ENCODE measurements around the gene MMGT1. TPM values are rescaled to one million over a fixed set of nuclear protein-coding genes. Genes with fewer than 3 reads are reported as not detected.

The MMGT1 gene
- total and polyA plus RNA-seq, 5 donors: 7.0 to 29.5 (median 26.4) TPM

GRCh38 chrX:135984256-135984655 is 10.5 kb upstream of the MMGT1 start:
- ATAC-seq (no peak), DNase-seq (no peak)
- Histone ChIP-seq H3K9me3 (ENCODE audit: control insufficient read depth, low read length) (no peaks in the 10 kb centered on the region), H3K4me1 (ENCODE audit: control insufficient read depth, insufficient read depth, low read length) (no peaks in the 10 kb centered on the region), H3K4me3 (ENCODE audit: low read length) (peak overlapping the region; percentile 84), H3K27me3 (ENCODE audit: control insufficient read depth, insufficient read depth) (no peaks in the 10 kb centered on the region), H3K27ac (ENCODE audit: low read length) (no peak overlapping the region)
- 38% methylated on average over 2 of the region's 2 CpGs for WGBS
- intact Hi-C loops (cut with DNase I): no loop called here

DNA sequence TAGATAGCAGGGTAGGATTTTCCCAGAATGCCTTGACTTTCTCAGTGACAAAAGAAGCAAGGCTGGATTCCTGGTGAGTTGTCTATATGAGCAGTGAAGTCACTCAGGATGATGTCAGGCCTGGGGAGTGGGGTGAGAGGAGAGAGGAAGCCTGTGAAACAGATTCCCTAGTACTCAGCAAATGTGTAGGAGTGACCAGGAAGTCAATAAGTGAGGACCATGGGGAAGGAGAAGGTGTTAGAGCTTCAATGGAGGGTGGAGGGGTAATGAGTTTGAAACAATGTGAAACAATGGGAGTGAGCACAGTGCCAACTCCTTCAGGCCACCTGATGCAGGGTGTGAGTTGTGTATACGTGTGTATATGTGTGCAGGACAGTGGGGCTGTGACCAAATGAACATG is 9.1 kb upstream of the MMGT1 start:
- H3K4me3 ChIP-seq (ENCODE audit: low read length): no peak overlapping the region
- 70% methylated on average over 1 of the region's 1 CpG for WGBS
- no peaks in the 10 kb centered on the region for H3K9me3 ChIP-seq (ENCODE audit: control insufficient read depth, low read length)
- no peak overlapping the region for H3K27ac ChIP-seq (ENCODE audit: low read length)
- H3K4me1 ChIP-seq (ENCODE audit: control insufficient read depth, insufficient read depth, low read length): no peaks in the 10 kb centered on the region
- H3K27me3 ChIP-seq (ENCODE audit: control insufficient read depth, insufficient read depth): no peaks in the 10 kb centered on the region
- intact Hi-C loops (cut with DNase I): no loop called here
- no peak for ATAC-seq
- DNase-seq: peak in 1 of 3 donors; percentile 24

DNA sequence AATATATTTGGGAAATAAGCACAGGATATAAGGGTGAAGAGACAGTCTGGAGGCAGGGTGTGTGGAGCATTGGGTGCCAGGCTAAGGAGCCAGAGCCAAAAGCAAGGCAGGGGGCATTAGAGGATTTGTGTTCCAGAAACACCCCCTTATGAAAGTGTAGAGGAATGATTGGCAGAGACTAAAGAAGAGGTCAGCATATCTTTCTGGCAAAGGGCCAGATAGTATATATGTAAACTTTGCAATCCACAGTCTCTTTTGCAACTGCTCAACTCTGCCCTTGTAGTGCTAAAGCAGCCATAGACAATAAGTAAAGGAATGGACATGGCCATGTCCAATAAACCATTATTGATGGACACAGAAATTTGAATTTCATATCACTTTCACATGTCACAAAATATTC is 7.9 kb upstream of the MMGT1 start:
- no peaks in the 10 kb centered on the region for H3K9me3 ChIP-seq (ENCODE audit: control insufficient read depth, low read length)
- no peaks in the 10 kb centered on the region for H3K27me3 ChIP-seq (ENCODE audit: control insufficient read depth, insufficient read depth)
- H3K4me1 ChIP-seq (ENCODE audit: control insufficient read depth, insufficient read depth, low read length): no peaks in the 10 kb centered on the region
- no peak for DNase-seq
- H3K27ac ChIP-seq (ENCODE audit: low read length): no peak overlapping the region
- intact Hi-C loops (cut with DNase I): no loop called here
- ATAC-seq: no peak
- no peak overlapping the region for H3K4me3 ChIP-seq (ENCODE audit: low read length)

GRCh38 chrX:135981010-135981409 is 7.2 kb upstream of the MMGT1 start:
- Histone ChIP-seq H3K9me3 (ENCODE audit: control insufficient read depth, low read length) (no peaks in the 10 kb centered on the region), H3K27ac (ENCODE audit: low read length) (no peak overlapping the region), H3K4me3 (ENCODE audit: low read length) (no peak overlapping the region), H3K4me1 (ENCODE audit: control insufficient read depth, insufficient read depth, low read length) (no peaks in the 10 kb centered on the region), H3K27me3 (ENCODE audit: control insufficient read depth, insufficient read depth) (no peaks in the 10 kb centered on the region)
- intact Hi-C loops (cut with DNase I): no loop called here
- ATAC-seq (no peak), DNase-seq (no peak)
- WGBS: 64% methylated on average over 5 of the region's 5 CpGs

DNA sequence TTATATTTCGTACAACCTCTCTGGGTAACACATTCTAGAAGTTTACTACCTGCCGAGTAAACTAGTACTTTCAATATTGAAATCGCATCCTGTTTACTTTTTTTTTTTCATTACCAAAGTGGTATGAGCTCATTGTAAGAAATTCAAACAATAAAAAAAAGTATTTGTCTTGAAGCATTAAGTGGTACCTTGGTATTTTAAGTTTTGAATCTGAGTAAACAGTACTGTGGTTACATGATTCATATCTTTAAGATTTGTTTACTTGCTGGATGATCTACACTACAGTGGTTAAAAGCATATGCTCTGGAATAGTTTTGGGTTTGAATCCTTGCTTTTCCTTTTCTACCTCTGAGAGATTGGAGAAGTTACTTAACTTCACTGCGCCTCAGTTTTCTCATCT is 3.8 kb upstream of the MMGT1 start:
- WGBS: 72% methylated on average over 4 of the region's 4 CpGs
- no peak for ATAC-seq

DNA sequence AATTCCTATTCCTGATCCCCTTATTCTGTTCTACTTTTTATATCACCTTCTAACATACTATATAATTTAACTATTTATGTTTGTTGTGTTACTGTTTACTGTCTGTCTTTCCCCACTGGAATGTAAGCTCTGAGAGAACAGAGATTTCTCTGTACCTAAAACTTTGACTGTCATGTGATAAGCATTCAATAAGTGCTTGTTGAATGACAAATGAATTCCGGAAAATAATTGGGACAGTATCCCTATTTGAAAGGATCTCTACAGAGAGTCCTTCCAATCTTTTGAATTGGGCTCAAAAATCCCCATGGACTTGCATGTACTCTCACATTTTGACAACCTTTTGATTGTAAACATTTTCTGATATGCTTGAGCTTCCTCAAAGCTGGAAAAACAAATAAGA is 1.6 kb upstream of the MMGT1 start:
- Histone ChIP-seq H3K27me3 (ENCODE audit: control insufficient read depth, insufficient read depth) (no peaks in the 10 kb centered on the region), H3K4me3 (ENCODE audit: low read length) (no peak overlapping the region), H3K9me3 (ENCODE audit: control insufficient read depth, low read length) (no peaks in the 10 kb centered on the region), H3K4me1 (ENCODE audit: control insufficient read depth, insufficient read depth, low read length) (no peaks in the 10 kb centered on the region), H3K27ac (ENCODE audit: low read length) (no peak overlapping the region)
- DNase-seq (no peak), ATAC-seq (no peak)
- intact Hi-C loops (cut with DNase I): no loop called here
- 80% methylated on average over 1 of the region's 1 CpG for WGBS

More for the DNA sequence above, 3.8 kb upstream of the MMGT1 start:
- intact Hi-C loops (cut with DNase I): no loop called here
- Histone ChIP-seq H3K27me3 (ENCODE audit: control insufficient read depth, insufficient read depth) (no peaks in the 10 kb centered on the region), H3K27ac (ENCODE audit: low read length) (no peak overlapping the region), H3K9me3 (ENCODE audit: control insufficient read depth, low read length) (no peaks in the 10 kb centered on the region), H3K4me1 (ENCODE audit: control insufficient read depth, insufficient read depth, low read length) (no peaks in the 10 kb centered on the region), H3K4me3 (ENCODE audit: low read length) (no peak overlapping the region)
- no peak for DNase-seq

DNA sequence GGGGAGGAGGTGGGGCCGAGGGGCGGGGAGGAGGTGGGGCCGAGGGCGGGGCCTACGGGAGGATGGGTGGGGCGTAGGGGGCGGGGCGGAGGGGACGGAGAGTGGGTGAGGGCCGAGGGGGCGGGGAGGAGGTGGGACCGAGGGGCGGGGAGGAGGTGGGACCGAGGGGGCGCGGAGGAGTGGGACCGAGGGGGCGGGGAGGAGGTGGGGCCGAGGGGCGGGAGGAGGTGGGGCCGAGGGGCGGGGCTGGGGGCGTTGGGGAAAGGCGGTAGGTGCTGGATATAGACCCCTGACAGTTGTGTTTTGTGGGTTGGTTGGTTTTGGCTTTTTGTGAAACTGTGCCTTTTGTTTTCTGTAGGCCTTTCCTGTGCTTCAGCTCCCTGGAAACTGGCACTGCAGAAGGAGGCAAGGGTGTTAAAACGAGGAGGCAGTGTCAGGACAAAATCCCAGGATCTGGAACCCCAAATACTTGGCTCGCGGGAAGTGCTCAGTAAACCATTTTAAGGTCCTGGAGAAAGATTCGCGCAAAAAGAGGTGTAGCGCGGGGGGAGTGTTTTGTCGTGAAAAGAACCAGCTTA is 580 bp upstream of the MMGT1 start:
- peak; percentile 74 to 81 for ATAC-seq
- H3K9me3 ChIP-seq (ENCODE audit: control insufficient read depth, low read length): no peaks in the 10 kb centered on the region
- WGBS: 4% methylated on average over 24 of the region's 32 CpGs
- H3K27me3 ChIP-seq (ENCODE audit: control insufficient read depth, insufficient read depth): no peaks in the 10 kb centered on the region
- peak overlapping the region; percentile 63 for H3K4me3 ChIP-seq (ENCODE audit: low read length)
- H3K4me1 ChIP-seq (ENCODE audit: control insufficient read depth, insufficient read depth, low read length): no peaks in the 10 kb centered on the region
- peak; percentile 79 to 92 (median 88) for DNase-seq
- intact Hi-C loops (cut with DNase I): no loop called here
- H3K27ac ChIP-seq (ENCODE audit: low read length): peak overlapping the region; percentile 6

DNA sequence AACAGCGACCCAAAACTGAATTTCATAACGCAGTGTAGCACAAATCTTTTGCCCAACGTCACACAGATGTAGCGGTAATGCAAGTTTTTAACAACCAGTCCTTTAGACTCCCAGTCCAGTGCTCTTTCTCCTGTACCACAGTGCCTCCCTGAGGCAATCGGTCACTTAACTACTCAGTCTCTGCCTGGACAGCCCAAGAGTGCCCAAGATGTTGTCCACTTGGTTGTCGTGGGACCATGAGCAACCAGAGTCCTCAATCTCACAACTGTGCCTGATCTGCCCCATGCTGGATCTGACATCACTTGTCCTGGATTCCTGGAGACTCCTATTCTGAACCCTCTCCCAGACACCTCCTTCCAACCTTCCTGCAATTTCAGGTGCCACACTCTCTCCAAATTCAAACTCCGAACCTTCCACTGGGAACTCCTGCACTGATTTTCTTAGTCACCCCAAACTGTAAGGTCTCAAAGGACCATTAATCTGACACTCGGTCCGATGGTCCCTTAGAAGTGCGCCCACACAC is 702 bp downstream of the MMGT1 start:
- Histone ChIP-seq H3K4me1 (ENCODE audit: control insufficient read depth, insufficient read depth, low read length) (no peaks in the 10 kb centered on the region), H3K4me3 (ENCODE audit: low read length) (peak overlapping the region; percentile 63), H3K27me3 (ENCODE audit: control insufficient read depth, insufficient read depth) (no peaks in the 10 kb centered on the region), H3K27ac (ENCODE audit: low read length) (peak overlapping the region; percentile 100), H3K9me3 (ENCODE audit: control insufficient read depth, low read length) (no peaks in the 10 kb centered on the region)
- WGBS: 2% methylated on average over 10 of the region's 10 CpGs
- DNase-seq (no peak), ATAC-seq (peak; percentile 36 to 53)
- intact Hi-C loops (cut with DNase I): no loop called here

DNA sequence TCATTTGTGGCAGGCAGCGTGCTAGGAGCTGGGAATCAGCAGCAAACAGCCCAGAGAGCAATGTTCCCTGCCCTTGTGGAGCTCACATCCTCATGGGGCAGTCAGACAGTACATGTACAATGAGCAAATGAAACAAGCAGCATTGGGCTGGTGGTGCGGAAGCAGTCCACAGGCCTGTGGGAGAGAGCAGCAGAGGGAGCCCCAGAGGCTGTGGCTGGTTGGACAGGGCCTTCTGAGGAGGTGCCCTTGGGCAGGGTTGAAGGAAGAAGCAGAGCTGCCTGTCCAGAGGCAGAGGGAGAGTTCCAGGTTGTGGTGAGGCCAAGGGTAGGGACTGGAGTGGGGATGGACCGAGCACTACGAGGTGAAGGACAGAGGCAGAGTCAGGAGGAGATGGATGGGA is 22.5 kb downstream of the MMGT1 start:
- no peak overlapping the region for H3K27ac ChIP-seq (ENCODE audit: low read length)
- DNase-seq (no peak), ATAC-seq (no peak)
- no peak overlapping the region for H3K4me3 ChIP-seq (ENCODE audit: low read length)
- intact Hi-C loops (cut with DNase I): no loop called here
- no peaks in the 10 kb centered on the region for H3K4me1 ChIP-seq (ENCODE audit: control insufficient read depth, insufficient read depth, low read length)
- 93% methylated on average over 4 of the region's 4 CpGs for WGBS
- no peaks in the 10 kb centered on the region for H3K9me3 ChIP-seq (ENCODE audit: control insufficient read depth, low read length)
- H3K27me3 ChIP-seq (ENCODE audit: control insufficient read depth, insufficient read depth): no peaks in the 10 kb centered on the region

GRCh38 chrX:135944486-135944885 is 29.3 kb downstream of the MMGT1 start:
- H3K4me3 ChIP-seq (ENCODE audit: low read length): no peak overlapping the region
- H3K4me1 ChIP-seq (ENCODE audit: control insufficient read depth, insufficient read depth, low read length): no peaks in the 10 kb centered on the region
- 95% methylated on average over 2 of the region's 2 CpGs for WGBS
- no peak for ATAC-seq
- H3K9me3 ChIP-seq (ENCODE audit: control insufficient read depth, low read length): no peaks in the 10 kb centered on the region
- no peaks in the 10 kb centered on the region for H3K27me3 ChIP-seq (ENCODE audit: control insufficient read depth, insufficient read depth)
- intact Hi-C loops (cut with DNase I): no loop called here
- no peak for DNase-seq
- no peak overlapping the region for H3K27ac ChIP-seq (ENCODE audit: low read length)

DNA sequence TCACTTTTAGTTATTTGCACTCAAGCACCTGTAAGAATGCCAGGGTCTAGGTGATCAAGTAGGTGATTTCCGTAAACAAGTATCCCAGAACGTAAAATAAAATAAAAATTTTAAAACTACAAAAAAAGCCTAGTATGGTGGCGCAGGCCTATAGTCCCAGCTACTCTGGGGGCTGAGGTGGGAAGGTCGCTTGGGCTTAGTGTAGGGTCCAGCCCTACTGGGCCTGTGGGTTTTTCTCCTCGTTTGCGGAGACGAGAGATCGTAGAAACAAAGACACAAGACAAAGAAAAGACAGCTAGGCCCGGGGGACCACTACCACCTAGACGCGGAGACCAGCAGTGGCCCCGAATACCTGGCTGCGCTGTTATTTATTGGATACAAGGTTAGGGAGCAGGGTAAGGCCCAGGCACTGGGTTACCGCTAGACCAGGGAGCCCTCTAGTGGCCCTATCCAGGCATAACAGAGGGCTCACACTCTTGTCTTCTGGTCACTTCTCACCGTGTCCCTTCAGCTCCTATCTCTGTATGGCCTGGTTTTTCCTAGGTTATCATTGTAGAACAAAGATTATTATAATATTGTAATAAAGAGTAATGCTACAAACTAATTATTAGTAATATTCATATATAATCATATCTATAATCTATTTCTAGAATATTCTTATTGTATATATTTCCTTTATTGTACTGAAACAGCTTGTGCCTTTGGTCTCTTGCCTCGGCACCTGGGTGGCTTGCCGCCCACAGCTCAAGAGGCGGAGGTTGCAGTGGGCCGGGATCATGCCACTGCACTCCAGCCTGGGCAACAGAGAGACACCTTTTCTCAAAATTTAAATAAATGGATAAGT is 41.9 kb downstream of the MMGT1 start:
- Histone ChIP-seq H3K9me3 (ENCODE audit: control insufficient read depth, low read length) (no peaks in the 10 kb centered on the region), H3K4me3 (ENCODE audit: low read length) (no peak overlapping the region), H3K4me1 (ENCODE audit: control insufficient read depth, insufficient read depth, low read length) (no peaks in the 10 kb centered on the region), H3K27me3 (ENCODE audit: control insufficient read depth, insufficient read depth) (no peaks in the 10 kb centered on the region), H3K27ac (ENCODE audit: low read length) (no peak overlapping the region)
- DNase-seq: peak; percentile 47 to 65 (median 62)
- 46% methylated on average over 19 of the region's 19 CpGs for WGBS
- ATAC-seq: peak in 1 of 2 donors; percentile 69
- intact Hi-C loops (cut with DNase I): no loop called here
